Mesenchymal stem cell (in vitro differentiated cells and primary cell): ENCODE data around the gene FBXL7.

Experiments used
- DNase-seq: peaks from one replicate; pipeline ENCODE4 v3.0.0-alpha.2; 2013
- H2AFZ ChIP-seq: one replicate; pipeline ENCODE4 v1.6.1; 2013; ENCODE audit warnings: low read depth, mild to moderate bottlenecking, control low read depth, inconsistent platforms, low read length, moderate library complexity
- H2AK5ac ChIP-seq: 2 replicates; pipeline ENCODE4 v1.6.1; 2013; ENCODE audit warnings: low read length, moderate library complexity, mild to moderate bottlenecking, inconsistent platforms; ENCODE audit not compliant: severe bottlenecking
- H2BK120ac ChIP-seq: one replicate; pipeline ENCODE4 v1.6.1; 2013; ENCODE audit warnings: low read depth, mild to moderate bottlenecking, inconsistent platforms, low read length, moderate library complexity
- H2BK12ac ChIP-seq, 2 experiments: one replicate each; pipeline ENCODE4 v1.6.1; 2013; ENCODE audit warnings: inconsistent platforms in 2 of 2, low read length in 2 of 2, mild to moderate bottlenecking in 2 of 2, moderate library complexity in 2 of 2, control low read depth in 1 of 2
- H2BK15ac ChIP-seq: one replicate; pipeline ENCODE4 v1.6.1; 2013; ENCODE audit warnings: mild to moderate bottlenecking, low read depth, inconsistent platforms; ENCODE audit not compliant: poor library complexity, severe bottlenecking
- H2BK5ac ChIP-seq: 2 replicates; pipeline ENCODE4 v1.6.1; 2013; ENCODE audit warnings: low read depth, mild to moderate bottlenecking, low read length, control low read depth, inconsistent platforms; ENCODE audit not compliant: poor library complexity, severe bottlenecking
- H3K14ac ChIP-seq, 2 experiments: one replicate each; pipeline ENCODE4 v1.6.1; 2013; ENCODE audit warnings: inconsistent platforms in 2 of 2, low read length in 2 of 2, control low read depth in 1 of 2, mild to moderate bottlenecking in 1 of 2, moderate library complexity in 1 of 2
- H3K18ac ChIP-seq, 2 experiments: one replicate each; pipeline ENCODE4 v1.6.1; 2013; ENCODE audit warnings: inconsistent platforms in 2 of 2, low read length in 2 of 2, control low read depth in 1 of 2, low read depth in 1 of 2, mild to moderate bottlenecking in 1 of 2
- H3K23ac ChIP-seq, 2 experiments: one replicate each; pipeline ENCODE4 v1.6.1; 2013; ENCODE audit warnings: inconsistent platforms in 2 of 2, low read length in 2 of 2, mild to moderate bottlenecking in 2 of 2, moderate library complexity in 2 of 2, control low read depth in 1 of 2
- H3K27ac ChIP-seq: 2 replicates; pipeline ENCODE4 v1.5.1; 2013; ENCODE audit warnings: mild to moderate bottlenecking, moderate library complexity, low read length, control low read depth, inconsistent platforms; ENCODE audit not compliant: poor library complexity, severe bottlenecking
- H3K27me3 ChIP-seq, 2 experiments: 2 replicates each; pipeline versions ENCODE4 v1.6.1 to v1.7.0; 2013; ENCODE audit warnings: low read length in 2 of 2, mild to moderate bottlenecking in 2 of 2, moderate library complexity in 2 of 2, control low read depth in 1 of 2, inconsistent platforms in 1 of 2; ENCODE audit not compliant: control insufficient read depth in 1 of 2, insufficient read depth in 1 of 2
- H3K36me3 ChIP-seq, 2 experiments: 2 replicates each; pipeline versions ENCODE4 v1.6.1 to v1.7.0; 2013; ENCODE audit warnings: low read length in 2 of 2, control low read depth in 1 of 2, inconsistent platforms in 1 of 2, low read depth in 1 of 2, mild to moderate bottlenecking in 1 of 2; ENCODE audit not compliant: insufficient read depth in 2 of 2, control insufficient read depth in 1 of 2
- H3K4ac ChIP-seq, 2 experiments: one replicate each; pipeline ENCODE4 v1.6.1; 2013; ENCODE audit warnings: inconsistent platforms in 2 of 2, low read length in 2 of 2, mild to moderate bottlenecking in 2 of 2, moderate library complexity in 2 of 2, control low read depth in 1 of 2, low read depth in 1 of 2
- H3K4me1 ChIP-seq: 2 replicates; pipeline ENCODE4 v1.6.1; 2013; ENCODE audit warnings: low read depth, low read length, control low read depth; ENCODE audit not compliant: control insufficient read depth, insufficient read depth
- H3K4me2 ChIP-seq: 2 replicates; pipeline ENCODE4 v1.6.1; 2013; ENCODE audit warnings: low read length, mild to moderate bottlenecking, inconsistent platforms; ENCODE audit not compliant: poor library complexity, severe bottlenecking
- H3K4me3 ChIP-seq, 2 experiments: 2 replicates each; pipeline versions ENCODE4 v1.5.1 to v1.7.0; 2013; ENCODE audit warnings: low read length in 2 of 2, mild to moderate bottlenecking in 2 of 2, control low read depth in 1 of 2, low read depth in 1 of 2; ENCODE audit not compliant: insufficient read depth in 1 of 2
- H3K79me1 ChIP-seq: replicated peaks from 2 replicates; pipeline ENCODE4 v1.6.1; 2013; ENCODE audit warnings: mild to moderate bottlenecking, control low read depth, low read length, inconsistent platforms; ENCODE audit not compliant: poor library complexity, severe bottlenecking
- H3K9ac ChIP-seq: 2 replicates; pipeline ENCODE4 v1.7.0; 2013; ENCODE audit warnings: mild to moderate bottlenecking, low read length, moderate library complexity
- H3K9me3 ChIP-seq: 2 replicates; pipeline ENCODE4 v1.7.0; 2013; ENCODE audit warnings: mild to moderate bottlenecking, low read length; ENCODE audit not compliant: control insufficient read depth
- H4K8ac ChIP-seq: one replicate; pipeline ENCODE4 v1.6.1; 2013; ENCODE audit warnings: inconsistent platforms, mild to moderate bottlenecking, low read length, moderate library complexity
- H4K91ac ChIP-seq: one replicate; pipeline ENCODE4 v1.6.1; 2013; ENCODE audit warnings: mild to moderate bottlenecking, low read length, inconsistent platforms
- WGBS: methylation state at CpG from one replicate; pipeline ENCODE4 v1.1.7; 2013; ENCODE audit warnings: mixed read lengths; 5-methylcytosine and 5-hydroxymethylcytosine counted together

Gene FBXL7

GRCh38 chr5:15831408-15831807 lies 331.4 kb downstream of the FBXL7 start:
- peaks cover 29% of the 10 kb centered on the region for H3K79me1 ChIP-seq
- no peak overlapping the region for H2BK12ac ChIP-seq
- no peaks in the 10 kb centered on the region for H3K9me3 ChIP-seq
- no peak overlapping the region for H2BK15ac ChIP-seq
- 92% methylated on average over 4 of the region's 4 CpGs for WGBS
- H3K4me2 ChIP-seq = no peak overlapping the region
- no peaks in the 10 kb centered on the region for H3K27me3 ChIP-seq
- no peak overlapping the region for H2AK5ac ChIP-seq
- H3K4me1 ChIP-seq = no peaks in the 10 kb centered on the region
- no peak overlapping the region for H3K18ac ChIP-seq
- H4K91ac ChIP-seq = no peak overlapping the region
- H3K4ac ChIP-seq = no peak overlapping the region
- no peaks in the 10 kb centered on the region for H3K36me3 ChIP-seq
- no peak for DNase-seq
- H3K14ac ChIP-seq = no peak overlapping the region
- no peak overlapping the region for H3K9ac ChIP-seq
- H4K8ac ChIP-seq = no peak overlapping the region
- H3K4me3 ChIP-seq = no peak overlapping the region
- no peak overlapping the region for H2BK5ac ChIP-seq
- no peak overlapping the region for H3K27ac ChIP-seq
- H2AFZ ChIP-seq = no peak overlapping the region
- H3K23ac ChIP-seq = no peak overlapping the region
- H2BK120ac ChIP-seq = no peak overlapping the region

- H3K4me2 ChIP-seq = no peak overlapping the region
- no peak overlapping the region for H3K23ac ChIP-seq
- H2AFZ ChIP-seq = no peak overlapping the region
- WGBS = 98% methylated on average over 3 of the region's 4 CpGs
- H3K4ac ChIP-seq = no peak overlapping the region
- H3K27me3 ChIP-seq = no peaks in the 10 kb centered on the region
- no peak overlapping the region for H2BK15ac ChIP-seq
- no peak for DNase-seq
- no peak overlapping the region for H3K14ac ChIP-seq
- H3K9ac ChIP-seq = no peak overlapping the region
- no peaks in the 10 kb centered on the region for H3K9me3 ChIP-seq
- no peaks in the 10 kb centered on the region for H3K4me1 ChIP-seq
- no peak overlapping the region for H4K8ac ChIP-seq
- H3K36me3 ChIP-seq = no peaks in the 10 kb centered on the region
- H4K91ac ChIP-seq = no peak overlapping the region
- no peak overlapping the region for H3K4me3 ChIP-seq
- no peak overlapping the region for H2BK120ac ChIP-seq
- H3K79me1 ChIP-seq = peaks cover 32% of the 10 kb centered on the region
- no peak overlapping the region for H2AK5ac ChIP-seq
- no peak overlapping the region for H2BK5ac ChIP-seq
- no peak overlapping the region for H2BK12ac ChIP-seq
- no peak overlapping the region for H3K18ac ChIP-seq
- no peak overlapping the region for H3K27ac ChIP-seq
Observed at GRCh38 chr5:15833365-15833764, 333.4 kb downstream of the FBXL7 start.

DNA sequence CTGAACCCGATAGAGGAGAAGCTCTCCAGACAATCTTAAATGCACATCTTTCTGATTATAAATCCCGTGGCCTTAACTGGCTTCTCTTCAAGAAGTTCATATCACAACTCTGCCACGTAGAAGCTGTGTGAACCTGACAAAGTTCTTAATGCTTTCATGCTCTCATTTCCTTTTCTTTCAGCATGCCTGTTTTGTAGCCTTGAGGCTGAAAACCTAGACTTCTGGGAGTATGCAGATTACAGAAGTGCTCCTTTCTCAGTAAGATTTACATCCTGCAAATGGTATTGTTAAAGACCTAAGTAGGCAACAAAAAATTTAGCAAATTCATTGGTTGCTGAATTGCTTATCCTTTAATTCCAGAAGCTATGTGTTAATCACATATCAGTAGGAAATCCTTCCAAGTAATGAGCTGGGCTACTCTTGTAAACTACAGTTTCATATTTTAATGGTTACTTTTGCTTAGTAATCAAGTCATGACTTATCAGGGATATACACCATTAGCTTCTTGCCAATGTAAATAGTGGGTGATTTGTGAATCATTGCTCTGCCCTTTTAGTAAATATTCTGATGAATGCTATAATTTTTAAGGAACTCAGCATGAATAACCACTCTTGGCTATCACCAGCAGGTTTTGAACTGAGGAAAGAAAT lies 334.7 kb downstream of the FBXL7 start:
- Histone ChIP-seq H4K8ac (no peak overlapping the region), H2BK12ac (no peak overlapping the region), H3K27ac (peak overlapping the region; percentile 63), H3K23ac (no peak overlapping the region), H3K36me3 (no peaks in the 10 kb centered on the region), H2AK5ac (no peak overlapping the region), H3K79me1 (peaks cover 29% of the 10 kb centered on the region), H3K9ac (peak overlapping the region; percentile 29), H2AFZ (no peak overlapping the region), H3K4ac (no peak overlapping the region), H3K9me3 (no peaks in the 10 kb centered on the region), H2BK5ac (no peak overlapping the region), H3K27me3 (no peaks in the 10 kb centered on the region), H4K91ac (no peak overlapping the region), H2BK120ac (no peak overlapping the region), H2BK15ac (no peak overlapping the region), H3K4me3 (no peak overlapping the region), H3K4me2 (no peak overlapping the region), H3K18ac (no peak overlapping the region), H3K4me1 (no peaks in the 10 kb centered on the region), H3K14ac (no peak overlapping the region)
- WGBS = 72% methylated on average over 3 of the region's 3 CpGs
- peak; percentile 21 for DNase-seq

DNA sequence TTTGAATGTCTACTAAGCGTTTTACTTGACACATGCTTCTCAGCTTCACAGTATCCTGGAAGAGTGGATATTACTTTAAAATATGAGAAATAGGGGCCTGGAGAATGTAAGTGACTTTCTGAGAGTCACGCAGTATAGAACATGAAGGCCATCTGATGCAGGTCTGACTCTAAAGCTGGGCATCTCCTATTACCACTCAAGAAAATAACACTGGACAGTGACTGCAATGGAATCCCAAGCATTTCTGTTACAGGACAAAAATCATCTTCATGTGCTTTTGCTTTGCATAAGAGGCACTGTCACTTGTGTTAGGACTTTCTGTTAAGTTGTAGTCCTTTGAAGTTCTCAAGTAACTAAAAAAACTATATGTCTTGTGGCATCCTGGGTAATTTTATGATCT lies 335.5 kb downstream of the FBXL7 start:
- H2BK5ac ChIP-seq = no peak overlapping the region
- peaks cover 25% of the 10 kb centered on the region for H3K79me1 ChIP-seq
- 100% methylated on average over 2 of the region's 2 CpGs for WGBS
- H3K4me1 ChIP-seq = no peaks in the 10 kb centered on the region
- no peak overlapping the region for H3K4me2 ChIP-seq
- no peaks in the 10 kb centered on the region for H3K36me3 ChIP-seq
- H2BK12ac ChIP-seq = no peak overlapping the region
- peak overlapping the region; percentile 2 for H3K27ac ChIP-seq
- no peak for DNase-seq
- H3K23ac ChIP-seq = no peak overlapping the region
- H3K4me3 ChIP-seq = no peak overlapping the region
- H3K27me3 ChIP-seq = no peaks in the 10 kb centered on the region
- H2BK120ac ChIP-seq = no peak overlapping the region
- no peak overlapping the region for H3K4ac ChIP-seq
- no peak overlapping the region for H3K14ac ChIP-seq
- no peak overlapping the region for H4K8ac ChIP-seq
- H3K18ac ChIP-seq = no peak overlapping the region
- no peak overlapping the region for H2AK5ac ChIP-seq
- no peak overlapping the region for H3K9ac ChIP-seq
- H3K9me3 ChIP-seq = no peaks in the 10 kb centered on the region
- no peak overlapping the region for H2AFZ ChIP-seq
- no peak overlapping the region for H4K91ac ChIP-seq
- H2BK15ac ChIP-seq = no peak overlapping the region
